NCI-H526 treated with DMSO at 0.1 percent for 48 hours (cell line): ENCODE data around the gene RPS25.
A peak's percentile ranks its signal among the peaks of the same experiment; 100 is the strongest.
"Not testable (repeated sequence)": the region's sequence is repeated elsewhere in the genome, so short reads cannot be mapped to it uniquely, and the experiment has no call there.

Source experiments
- DNase-seq: peaks from one replicate; lab custom pipeline; 2025; lab: John Stamatoyannopoulos, UW

RPS25 gene

DNA sequence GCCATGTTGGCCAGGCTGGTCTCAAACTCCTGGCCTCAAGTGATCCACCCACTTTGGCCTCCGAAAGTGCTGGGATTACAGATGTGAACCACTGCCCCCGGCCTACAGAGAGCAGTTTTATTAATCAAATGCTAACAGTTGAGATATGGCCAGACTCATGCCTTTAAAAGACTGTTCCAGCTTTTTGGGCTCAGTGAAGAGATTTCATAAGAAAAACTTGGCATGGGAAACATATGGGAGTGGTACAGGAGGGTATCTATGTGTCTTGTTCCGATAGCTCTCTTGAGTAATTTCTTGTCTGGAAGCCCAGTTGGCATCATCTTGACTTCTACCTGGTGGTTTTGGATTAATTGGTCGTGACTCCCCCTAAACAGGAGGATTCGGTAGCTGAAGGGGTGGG lies 20.7 kb upstream of the RPS25 start:
- no peak for DNase-seq

DNA sequence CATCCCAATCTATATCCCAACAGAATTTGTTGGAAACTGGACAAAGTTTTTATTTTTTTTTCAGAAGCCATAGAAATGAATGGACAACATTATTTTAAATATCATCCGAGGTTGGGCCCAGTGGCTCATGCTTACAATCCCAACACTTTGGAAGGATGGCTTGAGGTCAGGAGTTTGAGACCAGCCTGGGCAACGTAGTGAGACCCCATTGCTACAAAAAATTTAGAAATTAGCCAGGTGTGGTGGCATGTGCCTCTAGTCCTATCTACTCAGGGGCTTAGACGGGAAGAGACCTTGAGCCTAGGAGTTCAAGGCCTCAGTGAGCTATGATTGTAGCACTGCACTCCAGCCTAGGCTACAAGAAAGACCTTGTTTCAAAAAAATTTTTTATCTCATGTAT lies 16.7 kb upstream of the RPS25 start:
- no peak for DNase-seq

DNA sequence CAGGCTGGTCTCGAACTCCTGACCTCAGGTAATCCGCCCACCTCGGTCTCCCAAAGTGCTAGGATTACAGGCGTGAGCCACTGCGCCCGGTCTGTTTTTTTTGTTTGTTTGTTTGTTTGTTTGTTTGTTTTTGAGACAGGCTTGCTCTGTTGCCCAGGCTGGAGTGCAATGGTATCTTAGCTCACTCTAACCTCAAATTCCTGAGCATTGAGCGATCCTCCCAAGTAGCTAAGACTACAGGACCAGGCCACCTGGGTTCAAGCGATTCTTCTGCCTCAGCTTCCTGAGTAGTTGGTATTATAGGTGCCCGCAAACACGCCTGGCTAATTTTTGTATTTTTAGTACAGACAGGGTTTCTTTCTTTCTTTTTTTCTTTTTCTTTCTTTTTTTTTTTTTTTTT lies 15.3 kb upstream of the RPS25 start:
- DNase-seq: not testable (repeated sequence)

DNA sequence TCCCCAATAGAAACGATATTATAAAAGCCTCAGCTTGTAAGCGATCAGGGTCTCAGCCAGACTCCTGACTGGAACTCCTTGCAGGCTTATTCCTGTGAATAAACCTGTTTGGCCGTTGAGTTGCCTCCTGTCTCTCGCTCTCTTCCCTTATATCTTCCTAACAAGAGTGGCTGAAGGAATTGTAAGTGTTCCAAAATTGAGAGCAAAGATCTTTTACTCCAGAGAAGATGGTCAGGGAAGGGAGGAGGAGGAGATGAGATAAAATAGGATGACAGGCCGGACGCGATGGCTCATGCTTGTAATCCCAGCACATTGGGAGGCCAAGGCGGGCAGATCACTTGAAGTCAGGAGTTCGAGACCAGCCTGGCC lies 13.8 kb upstream of the RPS25 start:
- DNase-seq: no peak

DNA sequence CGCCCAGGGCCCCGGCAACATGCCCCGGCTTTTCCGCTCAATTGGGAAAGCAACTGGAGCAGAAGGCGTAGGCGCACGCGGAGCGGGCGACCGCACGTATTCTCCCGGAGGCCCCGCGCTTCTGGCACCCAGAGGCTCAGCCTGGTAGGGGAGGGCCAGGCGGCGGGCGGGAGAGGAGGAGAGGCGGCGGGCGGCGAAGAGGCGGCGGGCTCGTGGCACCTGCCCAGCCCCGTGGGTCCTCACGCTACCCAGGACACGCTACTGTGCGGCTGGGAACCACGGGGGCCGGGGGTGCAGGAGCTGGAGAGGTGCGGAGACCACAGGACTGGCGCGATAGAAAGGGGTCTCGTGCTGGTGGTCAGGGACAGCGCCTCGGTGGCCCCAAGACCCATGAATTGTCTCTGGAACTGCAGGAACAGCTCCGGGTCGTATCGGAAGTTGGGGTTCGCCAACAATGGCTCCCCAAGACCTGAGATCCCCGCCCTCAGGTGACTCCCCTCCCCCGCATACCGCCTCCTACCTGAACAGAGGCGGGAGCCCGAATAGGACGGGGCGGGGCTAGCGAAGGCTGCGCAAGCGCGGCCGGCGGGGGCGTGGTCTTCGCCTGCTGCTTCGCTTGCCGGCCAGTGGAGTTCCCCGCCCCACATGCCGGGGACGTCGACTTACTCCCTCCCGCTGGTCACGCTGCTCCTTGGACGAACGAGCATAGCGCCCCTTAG lies 12.3 kb upstream of the RPS25 start, which contains the start of gene SLC37A4:
SLC37A4 (minus strand) TSS at position 549 of the 719 bp plus-strand sequence.
- DNase-seq: peak; percentile 99

DNA sequence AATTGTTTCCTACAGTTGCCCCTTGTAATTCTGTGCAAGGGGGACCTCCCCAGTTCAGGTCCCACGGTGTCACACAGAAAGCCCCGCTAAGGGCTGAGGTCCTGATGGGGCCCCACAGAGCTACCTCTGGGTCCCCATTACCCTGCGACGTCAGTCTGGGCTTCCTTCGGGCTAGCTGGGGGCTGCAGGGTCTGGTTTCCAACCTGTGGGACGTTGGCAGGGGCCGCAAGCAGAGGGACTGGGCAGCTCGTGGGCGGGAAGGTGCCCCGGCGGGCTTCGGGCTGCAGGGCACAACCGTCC lies 11.8 kb upstream of the RPS25 start:
- no peak for DNase-seq

DNA sequence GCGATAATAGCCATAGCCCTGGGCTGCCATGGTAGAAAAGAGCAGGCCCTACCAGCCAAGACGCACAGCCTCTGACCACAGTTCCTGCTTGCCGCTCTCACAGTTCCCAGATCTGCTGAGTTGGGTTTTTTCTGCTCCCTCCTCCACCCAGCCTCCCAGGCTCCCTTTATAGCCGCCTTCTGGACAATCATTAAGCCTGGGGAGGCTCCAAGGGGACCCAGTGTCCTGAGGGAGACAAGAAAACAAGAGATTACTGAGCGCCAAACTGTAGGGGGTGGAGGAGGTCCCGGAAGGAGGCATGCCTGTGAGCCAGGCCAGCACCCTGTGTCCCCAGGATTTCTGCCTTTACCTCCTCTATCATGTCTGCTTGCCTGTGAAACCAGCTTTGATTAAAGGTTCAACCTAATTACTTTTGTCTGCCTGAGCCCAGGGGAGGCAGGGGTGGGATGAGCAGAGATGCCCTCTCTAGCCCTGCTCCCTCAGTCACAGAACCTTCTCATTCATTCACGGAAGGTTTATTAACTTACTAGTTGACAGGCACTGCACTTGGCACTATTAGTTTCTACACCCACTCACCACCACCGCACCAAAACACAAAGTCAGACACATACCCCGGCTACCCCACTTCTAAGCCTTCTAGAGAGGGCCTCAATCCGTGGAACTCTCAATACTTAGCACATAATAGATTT lies 11.3 kb upstream of the RPS25 start:
- no peak for DNase-seq

DNA sequence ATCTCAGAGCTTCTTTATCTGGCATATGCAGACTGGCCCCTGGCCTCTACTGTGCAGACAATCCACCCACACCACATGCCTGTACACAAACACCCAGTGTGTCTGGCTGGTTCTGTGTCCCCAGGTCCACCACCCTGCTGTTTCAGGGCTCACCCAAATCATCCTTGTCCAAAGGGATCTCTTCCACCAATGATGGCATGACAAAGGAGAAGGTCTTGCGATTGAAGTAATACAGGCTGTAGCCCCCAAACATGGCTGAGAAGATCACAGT lies 10.9 kb upstream of the RPS25 start:
- no peak for DNase-seq

DNA sequence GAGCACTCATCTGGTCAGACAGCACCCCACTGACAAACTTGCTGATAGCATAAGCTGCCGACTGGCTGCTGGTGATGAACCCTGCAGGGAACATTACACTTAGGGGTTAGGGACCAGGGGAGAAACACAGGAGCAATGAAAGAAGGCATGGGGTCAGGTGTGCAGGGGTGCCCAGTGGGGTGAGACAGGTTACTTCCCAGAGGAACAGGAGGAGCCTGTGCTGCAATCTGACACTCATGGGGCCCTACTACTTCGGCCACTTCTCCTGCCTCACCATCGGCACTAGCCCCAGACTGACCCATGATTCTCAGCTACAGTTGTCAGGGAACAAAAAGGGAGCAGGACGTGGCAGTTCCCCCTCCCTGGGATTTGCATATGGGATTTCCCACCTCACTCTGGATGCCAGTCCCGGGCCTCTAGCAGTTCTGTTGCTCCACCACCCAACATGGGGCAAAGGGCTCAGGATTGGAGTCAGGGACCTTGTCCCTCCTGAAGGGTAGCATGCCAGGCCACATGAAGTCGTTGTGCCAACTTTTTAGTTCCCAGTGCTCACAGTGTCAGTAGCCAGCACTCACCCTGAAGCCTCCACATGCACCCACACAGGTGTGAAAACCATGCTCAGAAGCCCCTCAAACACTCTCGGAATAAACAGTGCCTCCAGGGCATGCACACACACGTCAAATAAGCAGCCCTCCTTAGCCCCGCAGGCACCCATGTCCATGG lies 10.4 kb upstream of the RPS25 start:
- no peak for DNase-seq

DNA sequence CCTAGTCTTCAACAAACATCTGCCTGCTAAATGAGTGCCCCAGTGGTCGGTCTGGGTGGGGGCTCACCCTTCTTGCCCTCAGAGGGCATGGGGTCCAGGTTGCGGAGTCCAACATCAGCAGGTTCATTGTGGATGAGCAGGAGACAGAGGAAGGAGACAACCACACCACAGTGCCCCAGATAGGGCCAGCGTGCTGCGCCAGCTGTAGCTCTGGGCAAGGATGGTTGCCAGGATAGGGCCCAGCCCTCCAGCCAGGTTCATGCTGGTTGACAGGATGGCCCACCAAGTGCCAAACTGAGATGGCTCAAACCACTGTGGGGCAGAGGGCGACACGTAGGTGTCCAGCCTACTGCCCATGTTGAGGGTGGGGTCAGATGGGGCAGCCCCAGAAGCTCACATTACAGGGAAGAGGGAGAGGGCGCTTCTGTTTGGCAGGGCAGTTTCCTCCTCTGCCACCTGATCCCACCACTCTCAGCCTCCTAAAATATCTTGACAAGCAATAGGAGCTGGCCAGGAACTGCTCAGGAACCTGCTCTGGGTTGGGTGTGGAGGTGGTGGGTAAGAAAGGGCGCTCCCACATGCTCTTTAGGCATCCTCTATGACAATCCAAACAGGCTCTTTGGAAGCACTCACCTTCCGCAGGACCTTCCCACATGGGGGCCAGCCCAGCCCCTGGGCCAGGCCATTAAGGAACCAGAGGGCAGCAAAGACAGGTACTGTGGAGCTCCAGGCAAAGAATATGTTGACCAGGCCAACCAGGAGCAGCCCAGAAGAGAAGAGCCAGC lies 9.6 kb upstream of the RPS25 start:
- no peak for DNase-seq

DNA sequence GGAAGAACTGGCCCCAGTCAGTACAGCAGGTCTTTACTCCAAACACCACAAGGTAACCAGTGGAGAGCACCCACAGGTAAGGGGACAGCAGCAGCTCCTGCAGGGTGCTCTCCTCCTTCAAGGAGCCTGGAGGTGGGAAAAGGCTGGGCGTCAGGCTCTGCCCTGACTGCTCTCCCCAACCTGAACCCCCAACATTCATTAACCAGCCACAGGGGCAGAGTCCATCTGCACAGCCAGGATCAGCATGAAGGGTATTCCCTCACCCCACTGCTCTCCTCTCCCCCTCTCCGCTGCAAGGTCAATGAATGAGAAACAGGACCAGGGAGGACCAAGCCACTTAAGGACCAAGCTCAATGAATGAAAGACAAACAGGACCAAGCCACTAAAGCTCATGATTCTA lies 8.8 kb upstream of the RPS25 start:
- DNase-seq: no peak

DNA sequence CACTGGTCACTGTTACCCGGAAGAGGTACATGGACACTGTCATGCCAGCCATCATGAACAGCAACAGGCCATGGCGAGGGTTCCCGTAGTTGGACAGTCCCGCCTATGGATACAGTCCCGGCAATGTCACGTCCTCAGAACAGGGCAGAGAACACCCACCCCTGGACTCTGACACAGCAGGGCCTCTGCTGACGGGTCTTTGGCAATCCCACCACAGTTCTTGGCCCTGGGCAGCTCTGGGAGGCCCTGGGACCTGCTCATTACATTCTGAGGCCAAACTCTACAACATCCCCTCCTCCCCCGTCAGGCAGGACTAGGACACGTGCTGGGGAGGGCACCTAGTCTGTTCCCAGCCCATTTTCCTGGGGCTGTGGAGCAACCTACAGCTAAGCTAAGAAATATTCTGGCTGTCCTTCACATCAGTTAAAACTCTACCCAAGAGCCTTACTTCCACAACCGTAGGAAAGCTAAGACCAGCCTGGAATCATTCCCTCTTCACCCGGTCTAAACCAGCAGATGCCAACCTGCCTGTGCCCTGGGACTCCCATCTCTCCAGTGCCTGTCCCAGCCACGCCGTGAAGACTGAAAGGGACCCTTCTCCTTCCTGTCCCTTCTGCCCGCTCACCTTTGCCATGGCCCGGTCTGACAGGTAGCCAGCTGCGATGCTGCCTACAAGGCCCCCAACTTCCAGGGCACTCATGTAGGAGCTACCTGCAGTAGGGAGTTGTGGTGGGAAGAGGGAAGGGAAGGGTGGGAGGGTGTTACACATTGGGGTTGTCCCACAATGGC lies 8.0 kb upstream of the RPS25 start:
- no peak for DNase-seq

DNA sequence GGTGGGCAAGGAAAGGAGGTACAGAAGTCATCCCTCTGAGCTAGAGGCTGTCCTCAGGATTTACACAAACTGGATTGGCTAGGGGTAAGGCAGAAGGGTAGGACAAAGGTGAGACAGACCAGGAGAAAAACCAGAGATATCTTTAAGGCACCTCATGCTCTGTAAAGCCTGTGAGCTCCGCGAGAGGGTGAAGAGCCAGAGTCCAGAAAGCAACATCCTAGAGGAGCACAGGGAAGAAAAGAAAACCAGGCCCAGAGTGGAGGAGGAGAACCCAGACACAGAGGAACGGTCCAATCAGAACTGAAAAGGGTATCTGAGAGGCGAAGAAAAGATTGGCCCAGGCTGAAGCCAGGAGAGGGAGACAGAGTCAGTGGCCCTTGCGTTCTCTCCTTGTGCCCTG lies 7.4 kb upstream of the RPS25 start:
- no peak for DNase-seq

DNA sequence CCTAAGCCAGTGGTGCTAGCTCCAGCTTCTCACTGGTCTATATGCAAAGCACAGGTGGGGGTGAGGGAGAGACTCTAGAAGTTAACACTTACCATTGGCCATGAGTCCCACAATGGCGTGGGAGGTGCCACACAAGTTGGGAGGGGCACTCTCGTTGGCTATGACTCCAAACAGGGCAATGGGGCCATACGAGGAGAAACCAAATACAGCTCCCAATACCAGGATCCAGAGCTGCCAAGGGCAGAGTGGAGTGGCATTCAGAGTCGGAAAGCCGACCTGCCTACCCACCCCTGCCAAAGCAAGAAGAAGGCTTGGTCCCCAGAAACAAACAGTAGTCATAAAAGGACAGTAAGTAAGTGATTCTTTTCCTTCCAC lies 6.9 kb upstream of the RPS25 start:
- no peak for DNase-seq

DNA sequence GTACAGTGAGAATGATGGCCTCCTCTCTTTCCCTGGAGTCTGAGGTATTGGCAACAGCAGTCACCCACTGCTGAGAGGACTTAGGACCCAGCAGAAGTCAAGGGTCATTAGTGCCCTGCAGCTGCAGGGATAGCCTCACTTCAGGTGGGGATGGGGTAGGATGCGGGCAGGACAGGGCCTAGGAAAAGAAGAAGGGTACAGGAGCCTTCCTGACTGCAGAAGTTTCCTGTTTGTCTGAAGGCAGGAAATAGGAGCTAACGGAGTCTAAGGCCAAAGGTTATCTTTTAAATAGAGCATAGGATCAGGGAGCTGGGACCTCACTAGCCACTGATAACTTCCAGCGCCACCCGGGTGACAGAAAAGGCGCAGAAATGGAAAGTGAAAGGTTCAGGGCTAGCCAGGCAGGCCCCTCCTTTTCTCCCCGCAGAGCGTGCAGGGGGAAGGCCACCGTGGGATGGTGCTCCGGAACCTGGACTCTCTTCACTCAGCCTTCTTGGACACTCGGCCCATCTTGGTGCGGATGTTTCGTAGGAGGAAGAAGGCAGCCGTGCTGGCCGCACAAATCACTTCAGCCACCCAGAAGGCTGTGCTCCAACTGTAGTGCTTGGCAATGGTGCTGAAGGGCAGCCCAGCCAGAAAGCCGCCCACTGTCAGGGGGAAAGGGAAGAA lies 6.4 kb upstream of the RPS25 start:
- DNase-seq: no peak

DNA sequence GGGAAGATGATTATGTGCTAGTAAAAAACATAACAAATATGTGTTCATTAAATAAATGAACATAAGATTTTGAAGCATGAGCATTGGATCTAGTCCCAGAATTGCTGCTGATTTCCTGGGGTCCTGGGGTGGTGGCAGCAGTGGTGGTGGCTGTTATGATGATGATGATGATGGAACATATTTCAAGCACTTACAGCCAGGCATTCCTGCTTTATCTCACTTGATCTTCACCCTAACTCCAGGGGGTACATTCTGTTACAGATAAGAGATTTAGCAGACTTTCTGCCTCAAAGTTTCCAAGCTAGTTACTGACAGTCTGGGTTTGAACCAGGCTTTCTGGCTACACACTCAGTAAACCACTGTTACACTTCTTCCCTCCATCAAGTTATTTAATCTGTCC lies 5.6 kb upstream of the RPS25 start:
- DNase-seq: no peak

DNA sequence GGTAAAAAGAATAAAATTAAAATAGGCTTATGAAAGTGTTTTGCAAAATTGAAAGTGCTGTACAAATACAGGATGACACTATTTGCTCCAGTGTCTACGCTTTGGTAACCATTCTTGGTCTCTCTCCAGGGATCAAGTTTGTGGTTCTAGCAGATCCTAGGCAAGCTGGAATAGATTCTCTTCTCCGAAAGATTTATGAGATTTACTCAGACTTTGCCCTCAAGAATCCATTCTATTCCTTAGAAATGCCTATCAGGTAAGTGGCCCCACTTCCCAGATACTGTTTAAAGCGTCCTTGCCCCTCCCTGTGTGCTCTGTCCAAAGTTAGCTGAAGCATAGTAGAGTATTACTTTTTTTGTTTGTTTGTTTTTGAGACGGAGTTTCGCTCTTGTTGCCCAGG lies 3.5 kb upstream of the RPS25 start:
- DNase-seq: no peak

DNA sequence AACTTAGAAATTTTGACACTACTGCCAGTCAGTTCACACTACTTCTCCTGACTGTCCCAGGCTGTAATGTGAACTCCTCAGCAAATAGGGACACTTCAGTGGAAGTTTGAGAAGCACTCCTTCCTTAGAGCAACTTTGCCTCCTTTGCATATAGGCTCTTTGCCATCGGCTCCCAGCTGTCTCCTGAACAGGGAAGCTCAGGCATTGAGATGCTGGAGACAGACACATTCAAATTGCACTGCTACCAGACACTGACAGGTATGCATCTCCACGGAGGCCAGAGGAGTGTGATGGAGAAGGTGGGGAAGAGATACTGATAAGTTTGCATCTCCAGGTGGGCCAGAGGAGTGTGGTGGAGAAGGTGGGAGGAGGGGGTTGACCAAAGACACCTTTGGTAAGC lies 1.9 kb upstream of the RPS25 start:
- no peak for DNase-seq

DNA sequence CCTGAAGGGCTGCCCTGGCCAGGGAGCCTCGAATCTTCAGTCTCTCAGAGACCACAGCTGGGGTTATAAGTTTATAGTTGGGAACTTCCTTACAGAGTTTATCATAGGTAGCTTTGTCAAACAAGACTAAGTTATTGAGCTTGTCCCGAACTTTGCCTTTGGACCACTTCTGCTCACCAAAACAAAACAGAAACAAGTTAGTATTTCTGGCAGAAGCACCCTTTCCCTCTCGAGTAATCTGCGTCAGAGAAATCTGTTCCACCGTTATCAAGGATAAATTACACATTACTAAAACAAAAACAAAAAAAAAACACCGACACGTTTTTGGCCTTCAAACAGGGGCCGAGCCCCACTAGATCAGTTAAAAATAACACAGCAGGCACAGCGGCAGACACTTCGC lies 766 bp downstream of the RPS25 start:
- DNase-seq: not testable (repeated sequence)

DNA sequence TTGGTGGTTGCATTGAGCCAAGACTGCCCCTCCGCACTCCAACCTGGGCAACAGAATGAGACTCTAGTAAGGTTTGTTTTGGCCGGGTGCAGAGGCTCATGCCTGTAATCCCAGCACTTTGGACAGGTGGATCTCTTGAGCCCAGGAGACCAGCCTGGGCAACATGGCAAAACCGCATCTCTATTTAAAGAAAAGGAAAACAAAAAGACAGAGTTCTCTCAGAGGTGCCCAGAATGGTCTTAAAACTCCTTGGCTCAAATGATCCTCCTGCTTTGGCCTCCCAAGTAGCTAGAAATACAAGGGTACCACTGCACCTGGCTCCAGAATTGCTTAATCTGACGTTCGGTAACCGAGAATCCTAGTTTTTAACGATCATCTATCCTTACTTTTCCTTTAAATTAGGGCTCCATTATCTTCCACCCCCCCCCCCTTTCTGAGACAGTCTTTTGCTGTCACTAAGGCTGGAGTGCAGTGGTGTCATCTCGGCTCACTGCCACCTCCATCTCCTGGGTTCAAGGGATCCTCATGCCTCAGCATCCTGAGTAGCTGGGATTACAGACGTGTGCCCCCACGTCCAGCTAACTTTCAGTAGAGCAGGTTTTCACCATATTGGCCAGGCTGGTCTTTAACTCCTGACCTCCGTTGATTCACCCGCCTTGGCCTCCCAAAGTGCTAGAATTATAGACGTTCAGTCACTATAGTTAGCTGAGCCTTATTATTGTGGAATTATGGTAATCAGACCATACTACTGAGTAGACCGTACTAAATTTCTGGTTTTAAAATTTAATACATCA lies 1.7 kb downstream of the RPS25 start:
- DNase-seq: no peak
